Heart right ventricle (tissue), 16 donors: ENCODE results near the gene JAM3. TPM values are rescaled to one million over a fixed set of nuclear protein-coding genes. Genes with fewer than 3 reads are reported as not detected.
"Not testable (repeated sequence)": the region's sequence is repeated elsewhere in the genome, so short reads cannot be mapped to it uniquely, and the experiment has no call there.

Experiments used
- ATAC-seq, 8 donors: fragments of 200-7000 bp; cut with Tn5 transposase; one replicate each; pipeline ENCODE4 v1.9.1; 2020; ENCODE audit warnings: mild to moderate bottlenecking in 8 of 8, moderate library complexity in 8 of 8, moderate number of reproducible peaks in 1 of 8
- DNase-seq, 2 donors: peaks; one replicate each; pipeline ENCODE4 v3.0.0-alpha.2; 2020
- H3K27ac ChIP-seq, 10 donors: fragments of 200-600 bp; sonication (generic) in 2 of 10; one replicate each; pipeline versions ENCODE4 v1.5.0 to v1.8.0; 2020 to 2022; ENCODE audit warnings: mild to moderate bottlenecking in 3 of 10
- H3K27me3 ChIP-seq, 7 donors: fragments of 200-600 bp; one replicate each; pipeline ENCODE4 v1.8.0; 2021 to 2022; ENCODE audit warnings: mild to moderate bottlenecking in 2 of 7
- H3K36me3 ChIP-seq, 9 donors: fragments of 200-600 bp; sonication (generic) in 1 of 9; one replicate each; pipeline versions ENCODE4 v1.5.0 to v1.8.0; 2020 to 2022; ENCODE audit warnings: mild to moderate bottlenecking in 2 of 9
- H3K4me1 ChIP-seq, 9 donors: fragments of 200-600 bp; sonication (generic) in 1 of 9; one replicate each; pipeline versions ENCODE4 v1.5.0 to v1.8.0; 2020 to 2022; ENCODE audit warnings: mild to moderate bottlenecking in 4 of 9
- H3K4me3 ChIP-seq, 10 donors: fragments of 200-600 bp; sonication (generic) in 2 of 10; one replicate each; pipeline versions ENCODE4 v1.5.0 to v1.8.0; 2020 to 2022; ENCODE audit warnings: mild to moderate bottlenecking in 7 of 10, moderate library complexity in 2 of 10
- H3K9me3 ChIP-seq, 11 donors: fragments of 200-600 bp in 10 of 11; sonication (generic) in 2 of 11; one replicate each; pipeline versions ENCODE4 v1.5.0 to v1.8.0; 2013 to 2022; ENCODE audit warnings: mild to moderate bottlenecking in 2 of 11, control low read depth in 1 of 11, moderate library complexity in 1 of 11
- WGBS, 2 donors: extraction: QIAGEN DNeasy Blood & Tissue Kit; methylation state at CpG; one replicate each; pipeline ENCODE4 v1.1.7; 2013; ENCODE audit warnings: inconsistent platforms in 1 of 2; 5-methylcytosine and 5-hydroxymethylcytosine counted together
- intact Hi-C, 10 donors: fragments of 100-400 bp; cut with DNase I; formaldehyde crosslinking; loops; one replicate each; pipeline versions ENCODE4 v1.11.1 to v1.14.2; 2022
- polyA plus RNA-seq, 2 donors: library from polyadenylated mRNA; stranded (reverse); fragments of 200-250 nt; gene quantifications; one replicate each; pipeline ENCODE4 v1.2.3, GENCODE V29; 2013
- total RNA-seq, 10 donors: library from RNA; stranded (reverse); fragmentation: NEBNext Ultra II Directional in 3 of 10; extraction: Animal tissue kit (Norgen Biotek cat#: 25700) in 3 of 10; gene quantifications; one replicate each; pipeline versions ENCODE4 v1.2.1 to v1.2.4, GENCODE V29; 2021 to 2023
- TF ChIP-seq, protein P1 (sequence below), 9 donors: fragments of 200-600 bp; sonication (generic) in 2 of 9; IDR thresholded peaks; one replicate each; pipeline versions ENCODE4 v1.5.0 to v1.8.0; 2021 to 2022; ENCODE audit warnings: antibody characterized with exemption in 9 of 9, mild to moderate bottlenecking in 5 of 9, moderate library complexity in 1 of 9
- donor health status: Arrhythmogenic right ventricular cardiomyopathy.
- donor health status: ischemic (EF 13 %, LVEDD 7.1; RV severe dilation, severe dysfunction).
- donor health status: healthy with polysubstance abuse.
- donor health status: DM: no; HTN: yes; CAD: no.
- donor health status: DM: no; HTN: no; CAD: no.
- donor health status: ischemic (EF 25% LVEDD 6.9; RV normal size, moderate dysfunction).
- donor health status: ischemic (EF 25% LVEDD 5.7; RV mildly dilated, moderate dysfunction).
- donor health status: healthy.
- donor health status: DM: yes; HTN: yes; CAD: no.
- donor health status: Ischemic cardiomyopathy.
- donor health status: ischemic (EF 35%, LVEDD 5.7; RV mildly dilated, moderate dysfunction).
- donor health status: nonischemic (EF 11% LVEDD 7.7; RV severe dilation, severe dysfunction).
- donor health status: DM: yes; HTN: yes; CAD: no.
- donor health status: PGD.
- donor health status: ischemic (EF 29% LVEDD 5.4; RV normal size, mild dysfunction).
- donor health status: nonischemic (EF 23%, LVEDD 6.1; RV moderate dilation, normal function).

Gene JAM3
- total and polyA plus RNA-seq, 12 donors = 12.7 to 55.4 (median 29.0) TPM

DNA sequence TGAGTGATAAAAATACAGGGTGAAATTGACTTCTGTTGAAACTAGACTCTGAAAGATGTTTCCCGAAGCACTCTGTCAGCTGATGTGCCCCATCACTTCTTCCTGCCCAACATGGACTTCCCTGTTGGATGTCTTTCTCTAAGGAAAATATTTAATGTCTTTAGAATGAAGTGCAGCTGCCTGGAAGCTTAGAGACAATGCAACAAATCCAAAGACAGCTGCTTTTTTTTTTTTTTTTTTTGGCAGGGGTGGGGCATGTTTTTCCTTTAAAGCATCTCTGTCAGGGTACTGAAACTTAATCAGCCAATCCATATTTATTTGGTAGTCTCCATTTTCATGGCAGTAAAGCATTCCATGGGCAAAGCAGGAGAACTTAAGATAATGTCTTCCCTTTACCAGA lies 5.9 kb downstream of the JAM3 start:
- Histone ChIP-seq H3K27me3 (peaks cover 0 to 6% (median 0%) of the 10 kb centered on the region in 7 donors), H3K27ac (no peak overlapping the region), H3K9me3 (no peaks in the 10 kb centered on the region), H3K4me1 (peaks cover 0 to 23% (median 12%) of the 10 kb centered on the region in 9 donors), H3K36me3 (no peaks in the 10 kb centered on the region), H3K4me3 (no peak overlapping the region)
- TF ChIP-seq, protein P1, sequence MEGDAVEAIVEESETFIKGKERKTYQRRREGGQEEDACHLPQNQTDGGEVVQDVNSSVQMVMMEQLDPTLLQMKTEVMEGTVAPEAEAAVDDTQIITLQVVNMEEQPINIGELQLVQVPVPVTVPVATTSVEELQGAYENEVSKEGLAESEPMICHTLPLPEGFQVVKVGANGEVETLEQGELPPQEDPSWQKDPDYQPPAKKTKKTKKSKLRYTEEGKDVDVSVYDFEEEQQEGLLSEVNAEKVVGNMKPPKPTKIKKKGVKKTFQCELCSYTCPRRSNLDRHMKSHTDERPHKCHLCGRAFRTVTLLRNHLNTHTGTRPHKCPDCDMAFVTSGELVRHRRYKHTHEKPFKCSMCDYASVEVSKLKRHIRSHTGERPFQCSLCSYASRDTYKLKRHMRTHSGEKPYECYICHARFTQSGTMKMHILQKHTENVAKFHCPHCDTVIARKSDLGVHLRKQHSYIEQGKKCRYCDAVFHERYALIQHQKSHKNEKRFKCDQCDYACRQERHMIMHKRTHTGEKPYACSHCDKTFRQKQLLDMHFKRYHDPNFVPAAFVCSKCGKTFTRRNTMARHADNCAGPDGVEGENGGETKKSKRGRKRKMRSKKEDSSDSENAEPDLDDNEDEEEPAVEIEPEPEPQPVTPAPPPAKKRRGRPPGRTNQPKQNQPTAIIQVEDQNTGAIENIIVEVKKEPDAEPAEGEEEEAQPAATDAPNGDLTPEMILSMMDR (IDR thresholded peaks at IDR 0.05) = no peak
- DNase-seq (no peak), ATAC-seq (no peak)
- 48 to 52% methylated on average over 1 of the region's 1 CpG for WGBS, 2 donors
- intact Hi-C loops = loop anchor here in 3 of 10 donors (5.0 kb wide), 2 partner anchors 48 to 53 kb away; no protein-coding TSS in a partner anchor

GRCh38 chr11:134079317-134079716 lies 10.4 kb downstream of the JAM3 start:
- intact Hi-C loops = no loop called here
- Histone ChIP-seq H3K27me3 (no peaks in the 10 kb centered on the region), H3K4me3 (no peak overlapping the region), H3K9me3 (peaks cover 0 to 16% (median 0%) of the 10 kb centered on the region in 11 donors), H3K27ac (no peak overlapping the region), H3K36me3 (no peaks in the 10 kb centered on the region), H3K4me1 (peaks cover 0 to 13% (median 0%) of the 10 kb centered on the region in 9 donors)
- DNase-seq (no peak), ATAC-seq (no peak)
- TF ChIP-seq, protein P1 (IDR thresholded peaks at IDR 0.05) = no peak
- 65 to 73% methylated on average over 5 of the region's 5 CpGs for WGBS, 2 donors

DNA sequence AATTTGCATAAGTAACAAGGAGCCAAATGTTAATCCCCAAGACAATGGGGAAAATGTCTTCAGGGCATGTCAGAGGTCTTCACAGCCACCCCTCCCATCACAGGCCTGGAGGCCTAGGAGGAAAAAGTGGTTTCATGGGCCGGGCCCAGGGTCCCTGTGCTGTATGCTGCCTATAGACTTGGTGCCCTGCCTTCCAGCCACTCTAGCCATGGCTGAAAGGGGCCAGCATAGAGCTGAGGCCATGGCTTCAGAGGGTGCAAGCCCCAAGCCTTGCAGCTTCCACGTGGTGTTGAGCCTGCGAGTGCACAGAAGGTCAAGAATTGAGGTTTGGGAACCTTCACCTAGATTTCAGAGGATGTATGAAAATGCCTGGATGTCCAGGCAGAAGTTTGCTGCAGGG lies 12.4 kb downstream of the JAM3 start:
- Histone ChIP-seq H3K9me3 (peaks cover 0 to 16% (median 0%) of the 10 kb centered on the region in 11 donors), H3K4me1 (peaks cover 0 to 11% (median 0%) of the 10 kb centered on the region in 9 donors)
- H3K4me3 ChIP-seq, H3K27ac ChIP-seq, H3K27me3 ChIP-seq, DNase-seq, H3K36me3 ChIP-seq, ATAC-seq, intact Hi-C loops: not testable (repeated sequence)
- 98 to 100% methylated on average over 3 of the region's 3 CpGs for WGBS, 2 donors

DNA sequence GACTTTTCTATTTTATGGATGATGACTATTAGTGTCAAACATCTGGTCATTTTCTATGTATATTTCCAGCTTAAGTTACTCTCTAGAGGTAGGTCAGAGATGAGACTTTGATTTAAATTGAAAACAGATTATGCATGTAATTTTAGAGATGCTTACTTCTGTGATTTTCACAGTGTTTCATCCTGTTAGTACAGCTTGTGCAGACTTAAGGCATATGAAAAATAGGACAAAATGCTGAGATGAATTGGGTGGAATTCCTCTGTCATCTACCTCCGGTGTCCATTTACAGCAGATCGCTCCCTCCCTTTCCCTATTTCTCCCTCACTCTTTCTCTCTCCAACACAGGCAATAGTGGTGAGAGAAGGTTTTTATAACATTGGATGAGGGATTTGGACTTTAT lies 14.1 kb downstream of the JAM3 start:
- DNase-seq (no peak), ATAC-seq (no peak)
- Histone ChIP-seq H3K4me1 (peaks cover 0 to 11% (median 0%) of the 10 kb centered on the region in 9 donors), H3K9me3 (peaks cover 0 to 16% (median 0%) of the 10 kb centered on the region in 11 donors), H3K27ac (no peak overlapping the region), H3K27me3 (no peaks in the 10 kb centered on the region), H3K4me3 (no peak overlapping the region), H3K36me3 (no peaks in the 10 kb centered on the region)
- TF ChIP-seq, protein P1 (IDR thresholded peaks at IDR 0.05) = no peak
- intact Hi-C loops = no loop called here
- WGBS, 2 donors = 94 to 95% methylated on average over 2 of the region's 2 CpGs

DNA sequence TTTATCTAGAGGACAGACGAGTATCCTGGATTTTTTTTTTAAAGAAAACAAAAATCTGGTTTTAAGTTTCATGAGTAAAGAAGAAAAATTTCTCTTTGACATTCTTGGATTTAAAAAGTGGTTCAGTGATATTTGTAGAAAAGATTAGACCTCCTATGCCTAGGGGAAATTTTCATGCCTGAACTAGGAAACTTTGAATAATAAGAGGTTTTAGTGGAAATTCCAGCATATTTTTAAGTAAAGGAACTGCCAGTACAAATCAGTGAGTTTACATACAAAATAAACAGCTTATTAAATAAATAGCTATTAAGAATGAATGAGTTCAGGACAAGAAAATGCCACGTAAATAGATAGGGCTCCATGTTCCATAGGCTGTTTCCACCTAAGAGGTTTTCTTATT lies 17.5 kb downstream of the JAM3 start:
- ATAC-seq (no peak), DNase-seq (no peak)
- Histone ChIP-seq H3K27me3 (no peaks in the 10 kb centered on the region), H3K36me3 (no peaks in the 10 kb centered on the region), H3K9me3 (peaks cover 0 to 7% (median 0%) of the 10 kb centered on the region in 11 donors), H3K4me3 (no peak overlapping the region), H3K4me1 (no peaks in the 10 kb centered on the region), H3K27ac (no peak overlapping the region)
- TF ChIP-seq, protein P1 (IDR thresholded peaks at IDR 0.05) = no peak
- 81 to 84% methylated on average over 2 of the region's 2 CpGs for WGBS, 2 donors
- intact Hi-C loops = no loop called here

DNA sequence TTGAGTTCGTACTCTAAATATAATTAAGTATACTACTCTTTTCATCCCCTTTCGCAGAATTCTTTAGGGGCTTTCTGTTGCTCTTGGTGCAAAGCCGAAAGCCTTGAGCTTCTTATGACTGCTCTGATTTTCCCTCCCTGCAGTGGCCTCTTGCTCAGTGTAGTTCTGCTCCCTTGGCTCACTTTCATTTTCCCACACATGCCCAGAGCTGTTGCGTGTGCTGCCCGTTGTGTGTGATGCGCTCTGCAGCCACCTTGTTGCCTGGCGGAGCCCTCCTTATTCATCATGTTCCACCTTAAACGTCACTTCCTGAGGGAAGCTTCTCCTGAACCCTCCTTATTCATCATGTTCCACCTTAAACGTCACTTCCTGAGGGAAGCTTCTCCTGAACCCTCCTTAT lies 23.1 kb downstream of the JAM3 start:
- H3K4me3 ChIP-seq, H3K27me3 ChIP-seq, H3K36me3 ChIP-seq, H3K27ac ChIP-seq, DNase-seq, ATAC-seq, H3K9me3 ChIP-seq, H3K4me1 ChIP-seq, intact Hi-C loops: not testable (repeated sequence)
- 94 to 95% methylated on average over 8 of the region's 9 CpGs for WGBS, 2 donors
